ENCODE measurements around the gene CBLN3. TPM values are rescaled to one million over a fixed set of nuclear protein-coding genes. Genes with fewer than 3 reads are reported as not detected.

CBLN3 gene
- total RNA-seq, 2 donors from 2014 or later, result 15.7 to 30.7 TPM

- Mint-ChIP-seq H3K27me3 (ENCODE audit: low read depth) (peaks cover 12% of the 10 kb centered on the region), H3K9me3 (no peaks in the 10 kb centered on the region), H3K36me3 (ENCODE audit: insufficient read depth in 2 of 2) (no peaks in the 10 kb centered on the region), H3K27ac (no peak overlapping the region), H3K4me3 (no peak overlapping the region), H3K4me1 (ENCODE audit: low read depth) (no peaks in the 10 kb centered on the region)
- DNase-seq (no peak), ATAC-seq (replicated peaks in 1 of 2) (no peak)
These were observed 13.8 kb downstream of the CBLN3 start for GRCh38 chr14:24415421-24416253.

DNA sequence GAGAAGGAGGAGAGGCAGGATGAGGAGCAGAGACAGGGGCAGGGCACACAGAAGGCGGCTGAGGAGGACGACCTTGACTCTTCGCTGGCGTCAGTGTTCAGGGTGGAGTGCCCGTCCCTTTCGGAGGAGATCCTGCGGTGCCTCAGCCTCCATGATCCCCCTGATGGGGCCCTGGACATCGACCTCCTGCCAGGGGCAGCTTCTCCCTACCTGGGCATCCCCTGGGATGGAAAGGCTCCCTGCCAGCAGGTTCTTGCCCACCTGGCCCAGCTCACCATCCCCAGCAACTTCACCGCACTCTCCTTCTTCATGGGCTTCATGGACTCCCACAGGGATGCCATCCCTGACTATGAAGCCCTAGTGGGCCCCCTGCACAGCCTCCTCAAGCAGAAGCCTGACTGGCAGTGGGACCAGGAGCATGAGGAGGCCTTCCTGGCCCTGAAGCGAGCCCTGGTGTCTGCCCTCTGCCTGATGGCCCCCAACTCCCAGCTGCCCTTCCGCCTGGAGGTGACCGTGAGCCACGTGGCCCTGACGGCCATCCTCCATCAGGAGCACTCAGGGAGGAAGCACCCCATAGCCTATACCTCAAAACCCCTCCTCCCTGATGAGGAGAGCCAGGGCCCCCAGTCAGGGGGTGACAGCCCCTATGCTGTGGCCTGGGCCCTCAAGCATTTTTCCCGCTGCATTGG lies 14.6 kb downstream of the CBLN3 start:
- ATAC-seq (replicated peaks in 1 of 2), result no peak
- Mint-ChIP-seq H3K4me3 (no peak overlapping the region), H3K36me3 (ENCODE audit: insufficient read depth in 2 of 2) (no peaks in the 10 kb centered on the region), H3K27me3 (ENCODE audit: low read depth) (peaks cover 6% of the 10 kb centered on the region), H3K4me1 (ENCODE audit: low read depth) (no peaks in the 10 kb centered on the region), H3K9me3 (no peaks in the 10 kb centered on the region), H3K27ac (no peak overlapping the region)
- no peak for DNase-seq

DNA sequence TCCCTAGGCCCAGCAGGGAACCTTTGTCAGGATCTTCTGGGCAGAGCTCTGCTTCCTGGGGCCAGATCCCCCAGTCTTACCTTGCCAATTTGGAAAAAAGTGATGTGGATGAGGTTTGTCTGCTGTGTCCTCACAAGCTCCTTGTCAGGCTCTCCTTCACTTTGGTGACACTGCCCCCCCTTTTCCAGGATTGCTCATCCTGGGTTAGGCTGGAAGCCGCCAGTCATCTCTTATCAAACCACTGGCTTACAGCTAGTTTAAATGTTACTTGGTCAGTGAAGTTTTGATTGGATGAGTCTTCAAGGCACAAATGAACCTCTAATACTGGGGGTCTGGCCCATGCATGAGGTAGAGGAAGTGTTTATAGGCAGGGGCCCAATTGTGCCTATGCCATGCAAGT lies 15.4 kb downstream of the CBLN3 start:
- Mint-ChIP-seq H3K4me1 (ENCODE audit: low read depth) (no peaks in the 10 kb centered on the region), H3K36me3 (ENCODE audit: insufficient read depth in 2 of 2) (no peaks in the 10 kb centered on the region), H3K9me3 (no peaks in the 10 kb centered on the region), H3K4me3 (no peak overlapping the region), H3K27me3 (ENCODE audit: low read depth) (peaks cover 2% of the 10 kb centered on the region), H3K27ac (no peak overlapping the region)
- ATAC-seq (replicated peaks in 1 of 2), result no peak
- no peak for DNase-seq

DNA sequence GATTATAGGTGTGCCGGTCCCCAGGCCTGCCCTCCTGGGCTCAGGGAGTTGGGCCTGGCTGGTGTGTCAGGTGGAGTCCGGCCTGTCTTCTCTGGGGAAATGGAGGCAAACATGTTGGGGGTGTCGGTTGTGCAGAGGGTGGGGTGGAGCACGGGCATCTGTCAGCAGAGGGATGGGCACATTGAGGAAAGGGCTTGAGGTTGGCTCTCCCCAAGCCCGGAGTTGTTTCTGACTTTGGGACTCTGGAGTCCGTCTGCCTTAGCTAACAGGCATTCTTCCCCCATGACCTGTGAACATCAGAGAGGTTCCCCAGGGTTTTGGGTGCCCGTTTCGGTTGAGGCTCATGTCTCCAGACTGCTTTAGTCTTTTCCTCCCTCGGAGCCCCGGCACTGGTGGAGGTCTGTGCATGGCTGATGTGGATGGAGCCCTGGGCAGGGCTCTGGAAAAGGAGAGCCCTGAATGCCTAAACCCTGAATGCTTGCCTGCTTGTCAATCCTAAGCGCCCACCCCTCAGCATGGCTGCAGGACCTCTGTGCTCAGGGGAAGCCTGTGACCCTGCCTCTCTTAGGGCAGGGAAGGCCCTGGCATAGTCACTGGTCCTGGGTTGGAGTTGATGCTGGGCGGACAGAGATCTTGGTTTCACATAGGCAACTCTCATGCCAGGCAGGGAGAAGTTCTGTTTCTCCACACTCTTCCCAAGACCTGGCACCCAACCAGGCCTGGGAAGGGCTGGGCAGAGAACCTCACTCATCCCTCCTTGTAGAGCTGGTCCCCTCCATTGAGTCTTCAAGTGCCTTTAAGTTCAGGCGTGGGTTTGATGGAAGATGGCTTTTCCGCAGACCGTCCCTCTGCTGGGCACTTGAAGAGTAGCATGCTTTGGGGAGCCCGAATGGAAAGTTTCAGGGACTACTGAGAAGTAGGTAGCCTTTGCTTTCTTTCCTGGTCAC lies 17.8 kb downstream of the CBLN3 start:
- Mint-ChIP-seq H3K4me1 (ENCODE audit: low read depth) (no peaks in the 10 kb centered on the region), H3K27me3 (ENCODE audit: low read depth) (no peaks in the 10 kb centered on the region), H3K27ac (no peak overlapping the region), H3K9me3 (no peaks in the 10 kb centered on the region), H3K36me3 (ENCODE audit: insufficient read depth in 2 of 2) (no peaks in the 10 kb centered on the region), H3K4me3 (no peak overlapping the region)
- DNase-seq (peak; percentile 30 to 33), ATAC-seq (replicated peaks in 1 of 2) (peak; percentile 54 to 60)

DNA sequence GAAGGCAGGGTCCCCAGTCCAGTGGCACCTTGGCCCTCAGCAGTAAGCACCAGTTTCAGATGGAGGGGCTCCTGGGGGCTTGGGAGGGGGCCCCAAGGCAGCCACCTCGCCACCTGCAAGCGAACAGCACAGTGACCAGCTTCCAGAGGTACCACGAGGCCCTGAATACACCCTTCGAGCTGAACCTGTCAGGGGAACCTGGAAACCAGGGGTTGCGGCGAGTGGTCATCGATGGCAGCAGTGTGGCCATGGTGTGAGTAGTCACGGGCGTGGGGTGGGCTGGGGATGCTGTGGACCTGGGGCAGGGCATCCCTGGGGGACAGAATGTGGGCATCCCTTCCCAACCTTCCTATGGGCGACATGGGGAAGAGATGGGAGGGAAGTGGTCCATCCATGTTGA lies 19.5 kb downstream of the CBLN3 start:
- H3K27ac Mint-ChIP-seq, result no peak overlapping the region
- ATAC-seq (replicated peaks in 1 of 2), result no peak
- DNase-seq, result no peak
- no peaks in the 10 kb centered on the region for H3K36me3 Mint-ChIP-seq (ENCODE audit: insufficient read depth in 2 of 2)
- no peaks in the 10 kb centered on the region for H3K4me1 Mint-ChIP-seq (ENCODE audit: low read depth)
- no peak overlapping the region for H3K4me3 Mint-ChIP-seq
- no peaks in the 10 kb centered on the region for H3K27me3 Mint-ChIP-seq (ENCODE audit: low read depth)
- H3K9me3 Mint-ChIP-seq, result no peaks in the 10 kb centered on the region

DNA sequence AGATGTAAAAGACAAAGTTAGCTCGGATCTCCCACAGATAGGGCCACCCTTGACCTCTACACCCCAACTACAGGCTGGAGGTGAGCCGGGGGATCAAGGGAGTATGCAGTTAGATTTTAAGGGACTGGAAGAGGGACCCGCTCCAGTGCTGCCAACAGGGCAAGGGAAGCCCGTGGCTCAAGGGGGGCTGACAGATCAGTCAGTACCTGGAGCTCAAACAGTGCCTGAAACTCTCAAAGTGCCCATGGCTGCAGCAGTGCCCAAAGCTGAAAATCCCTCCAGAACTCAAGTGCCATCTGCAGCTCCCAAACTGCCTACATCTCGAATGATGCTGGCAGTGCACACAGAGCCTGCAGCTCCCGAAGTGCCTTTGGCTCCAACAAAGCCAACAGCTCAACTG lies 20.3 kb downstream of the CBLN3 start:
- ATAC-seq (replicated peaks in 1 of 2), result no peak
- Mint-ChIP-seq H3K4me3 (no peak overlapping the region), H3K27ac (no peak overlapping the region), H3K27me3 (ENCODE audit: low read depth) (no peaks in the 10 kb centered on the region), H3K9me3 (no peaks in the 10 kb centered on the region), H3K4me1 (ENCODE audit: low read depth) (no peaks in the 10 kb centered on the region), H3K36me3 (ENCODE audit: insufficient read depth in 2 of 2) (no peaks in the 10 kb centered on the region)
- no peak for DNase-seq

DNA sequence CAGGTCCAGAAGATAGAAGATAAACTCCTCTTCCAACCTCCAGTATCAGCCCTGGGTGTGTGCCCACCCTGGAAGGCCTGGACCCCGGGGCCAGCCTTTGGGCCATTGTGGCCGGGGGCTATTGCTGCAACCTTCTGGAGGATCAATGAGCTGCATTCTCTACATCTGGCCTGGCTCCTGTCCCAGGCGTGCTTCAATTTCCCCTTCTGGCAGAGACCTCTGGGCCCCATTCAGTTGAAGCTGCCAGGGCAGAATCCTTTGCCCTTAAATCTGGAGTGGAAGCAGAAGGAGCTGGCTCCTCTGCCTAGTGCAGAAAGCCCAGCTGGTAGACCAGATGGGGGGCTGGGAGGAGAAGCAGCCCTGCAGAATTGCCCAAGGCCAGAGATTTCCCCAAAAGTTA lies 20.7 kb downstream of the CBLN3 start:
- Mint-ChIP-seq H3K4me3 (no peak overlapping the region), H3K9me3 (no peaks in the 10 kb centered on the region), H3K27me3 (ENCODE audit: low read depth) (no peaks in the 10 kb centered on the region), H3K4me1 (ENCODE audit: low read depth) (no peaks in the 10 kb centered on the region), H3K36me3 (ENCODE audit: insufficient read depth in 2 of 2) (no peaks in the 10 kb centered on the region), H3K27ac (no peak overlapping the region)
- ATAC-seq (replicated peaks in 1 of 2) (no peak), DNase-seq (no peak)

DNA sequence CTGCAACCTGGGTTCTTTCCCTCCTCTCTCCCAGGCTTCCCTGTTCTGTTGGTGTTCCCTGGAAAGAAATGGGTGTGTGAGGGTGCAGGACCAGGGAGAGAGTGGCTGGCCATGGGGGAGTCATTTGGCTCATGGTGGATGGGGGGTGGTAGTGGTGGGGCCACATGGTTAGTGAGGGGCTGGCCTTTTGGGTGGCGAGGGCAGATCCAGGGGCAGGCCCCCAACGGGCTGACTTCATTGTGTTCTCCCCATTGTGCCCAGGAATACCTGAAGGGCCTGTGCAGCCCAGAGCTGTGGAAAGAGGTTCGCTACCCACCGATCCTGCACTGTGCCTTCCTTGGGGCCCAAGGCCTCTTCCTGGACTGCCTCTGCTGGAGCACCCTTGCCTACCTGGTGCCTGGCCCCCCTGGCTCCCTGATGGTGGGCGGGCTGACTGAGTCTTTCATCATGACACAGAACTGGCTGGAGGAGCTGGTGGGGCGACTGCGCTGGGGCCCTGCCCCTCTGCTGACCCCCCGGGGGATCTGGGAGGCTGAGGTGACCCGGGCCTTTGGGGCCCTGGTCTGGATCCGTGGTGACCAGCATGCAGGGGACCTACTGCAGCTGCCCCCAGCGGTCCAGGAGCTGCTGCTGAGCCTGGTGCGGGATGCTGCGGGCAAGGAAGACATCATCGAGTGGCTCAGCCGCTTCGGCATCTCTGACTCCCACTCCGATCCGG lies 21.7 kb downstream of the CBLN3 start:
- no peaks in the 10 kb centered on the region for H3K4me1 Mint-ChIP-seq (ENCODE audit: low read depth)
- no peaks in the 10 kb centered on the region for H3K27me3 Mint-ChIP-seq (ENCODE audit: low read depth)
- no peak for ATAC-seq (replicated peaks in 1 of 2)
- no peak overlapping the region for H3K4me3 Mint-ChIP-seq
- no peak overlapping the region for H3K27ac Mint-ChIP-seq
- no peaks in the 10 kb centered on the region for H3K9me3 Mint-ChIP-seq
- DNase-seq, result no peak
- no peaks in the 10 kb centered on the region for H3K36me3 Mint-ChIP-seq (ENCODE audit: insufficient read depth in 2 of 2)

- Mint-ChIP-seq H3K4me3 (no peak overlapping the region), H3K27ac (no peak overlapping the region), H3K36me3 (ENCODE audit: insufficient read depth in 2 of 2) (no peaks in the 10 kb centered on the region), H3K9me3 (no peaks in the 10 kb centered on the region), H3K4me1 (ENCODE audit: low read depth) (no peaks in the 10 kb centered on the region), H3K27me3 (ENCODE audit: low read depth) (no peaks in the 10 kb centered on the region)
- no peak for DNase-seq
- no peak for ATAC-seq (replicated peaks in 1 of 2)
These were observed 23.1 kb downstream of the CBLN3 start for GRCh38 chr14:24406416-24406815.

DNA sequence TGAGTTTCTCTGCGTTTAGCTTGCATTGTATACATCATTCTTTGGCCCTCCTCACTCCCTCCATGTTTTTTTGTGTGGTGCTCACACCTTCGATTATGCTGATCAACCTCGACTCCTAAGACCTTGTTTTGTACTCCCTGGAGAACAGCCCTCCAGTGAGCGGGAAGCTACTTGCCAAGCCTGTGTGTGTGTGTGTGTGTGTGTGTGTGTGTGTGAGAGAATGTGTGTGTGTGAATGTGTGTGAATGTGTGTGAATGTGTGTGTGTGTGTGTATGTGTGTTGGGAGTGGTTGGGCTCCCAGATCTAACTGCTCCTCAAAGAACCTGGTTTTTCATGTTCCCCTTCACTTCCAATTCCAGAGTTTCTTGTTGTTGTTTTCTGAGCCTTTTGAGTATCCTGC lies 24.7 kb downstream of the CBLN3 start:
- Mint-ChIP-seq H3K9me3 (no peaks in the 10 kb centered on the region), H3K36me3 (ENCODE audit: insufficient read depth in 2 of 2) (no peaks in the 10 kb centered on the region), H3K4me1 (ENCODE audit: low read depth) (no peaks in the 10 kb centered on the region), H3K27ac (no peak overlapping the region), H3K4me3 (no peak overlapping the region), H3K27me3 (ENCODE audit: low read depth) (peaks cover under 1% of the 10 kb centered on the region)
- ATAC-seq (replicated peaks in 1 of 2), result no peak
- DNase-seq, result no peak

GRCh38 chr14:24403294-24403998 lies 26.0 kb downstream of the CBLN3 start:
- Mint-ChIP-seq H3K4me3 (no peak overlapping the region), H3K36me3 (ENCODE audit: insufficient read depth in 2 of 2) (no peaks in the 10 kb centered on the region), H3K9me3 (no peaks in the 10 kb centered on the region), H3K27ac (no peak overlapping the region), H3K4me1 (ENCODE audit: low read depth) (peaks cover 7% of the 10 kb centered on the region), H3K27me3 (ENCODE audit: low read depth) (peaks cover 6% of the 10 kb centered on the region)
- ATAC-seq (replicated peaks in 1 of 2) (no peak), DNase-seq (no peak)

All from activated T-cell treated with anti-CD3 and anti-CD28 coated beads, Interleukin-2, amount 50 U/mL, for 72 hours (primary cell).